Fibroblast of upper back skin (primary cell): ENCODE measurements around the gene DNMT3A.

Experiments
- DNase-seq: peaks from one replicate; pipeline ENCODE4 v3.0.0-alpha.2; 2013

The DNMT3A gene

DNA sequence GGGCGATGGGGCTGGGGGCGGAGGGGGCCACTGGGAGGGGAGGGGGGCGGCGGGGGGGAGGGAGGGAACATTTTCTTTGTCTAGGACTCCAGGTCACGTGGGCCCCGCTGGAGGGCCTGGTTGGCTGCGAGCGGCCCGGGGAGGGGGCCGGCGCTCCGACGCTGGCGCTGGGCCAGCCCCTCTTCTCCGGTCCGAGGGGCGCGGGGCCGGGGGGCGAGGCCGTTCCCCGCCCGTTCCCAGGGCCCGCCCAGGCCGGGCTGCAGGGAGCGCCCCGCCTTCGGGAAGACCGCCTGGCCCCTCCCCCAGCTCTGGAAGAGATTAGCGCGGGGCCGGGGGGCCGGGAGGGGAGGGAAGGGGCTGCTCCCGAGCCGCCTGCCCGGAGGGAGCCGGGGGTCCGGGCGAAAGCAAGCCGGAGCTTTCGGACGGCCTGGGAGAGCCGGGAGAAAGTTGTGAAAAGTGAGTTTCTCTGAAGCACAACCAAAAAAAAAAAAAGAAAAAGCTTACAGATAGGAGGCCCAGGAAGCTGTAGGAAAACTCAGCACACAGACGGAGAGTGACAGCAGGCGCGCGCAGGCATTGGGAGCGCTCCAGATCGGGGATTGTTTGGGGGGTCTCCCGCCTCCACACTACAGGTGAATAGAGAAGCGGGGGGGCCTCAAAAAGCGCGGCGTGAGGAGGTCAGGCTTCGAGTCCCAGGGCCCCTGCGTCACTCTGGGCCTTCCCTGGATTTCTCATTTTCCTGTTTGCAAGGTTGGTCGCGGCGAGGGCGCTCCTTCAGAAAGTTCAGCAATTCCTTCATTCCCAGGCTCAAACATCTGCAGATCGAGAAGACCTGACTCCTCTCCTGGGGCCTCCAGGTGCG, 89.2 kb downstream of the DNMT3A start:
- DNase-seq, result peak; percentile 67

DNA sequence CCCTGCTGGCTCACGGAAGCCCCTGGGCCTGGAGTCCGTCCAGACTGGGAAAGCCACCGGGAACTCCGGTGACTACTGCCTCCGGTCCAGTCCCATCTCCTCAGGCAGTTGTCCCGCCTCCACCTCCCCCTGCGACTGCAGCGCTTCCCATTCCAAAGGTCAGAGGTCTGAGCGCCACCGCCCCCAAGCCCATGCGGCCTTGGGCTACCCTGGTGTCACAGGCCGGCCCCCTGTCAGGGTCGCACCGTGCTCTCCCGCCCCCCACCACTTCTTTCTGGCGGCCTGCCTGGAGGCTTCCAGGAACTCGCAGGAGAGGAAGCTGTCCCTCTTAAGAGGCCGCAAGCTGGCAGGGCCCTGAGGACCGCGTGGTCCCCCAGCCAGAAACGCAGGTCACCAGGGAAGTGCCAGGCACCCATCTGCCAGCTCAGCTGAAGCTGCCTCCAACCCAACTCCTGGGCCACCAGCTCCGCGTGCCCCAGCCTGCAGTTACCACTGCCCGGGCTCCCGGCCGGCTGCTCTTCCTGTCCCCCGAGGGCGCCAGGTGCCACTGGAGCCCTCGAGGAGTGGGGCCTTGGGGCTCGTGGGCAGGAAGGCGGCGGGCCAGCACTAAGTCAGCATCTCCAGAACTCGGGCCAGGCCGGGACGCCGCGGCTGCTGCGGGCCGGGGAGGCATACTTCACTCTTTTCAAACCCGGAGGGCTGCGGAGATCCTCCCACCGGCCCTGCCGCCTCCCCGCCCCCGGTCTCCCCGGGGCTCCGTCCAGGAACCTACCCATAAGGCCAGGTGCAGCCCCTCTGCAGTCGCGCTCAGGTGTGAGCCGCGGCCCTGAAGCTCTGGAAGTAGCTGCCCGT, 90.1 kb downstream of the DNMT3A start:
- DNase-seq, result peak; percentile 20

DNA sequence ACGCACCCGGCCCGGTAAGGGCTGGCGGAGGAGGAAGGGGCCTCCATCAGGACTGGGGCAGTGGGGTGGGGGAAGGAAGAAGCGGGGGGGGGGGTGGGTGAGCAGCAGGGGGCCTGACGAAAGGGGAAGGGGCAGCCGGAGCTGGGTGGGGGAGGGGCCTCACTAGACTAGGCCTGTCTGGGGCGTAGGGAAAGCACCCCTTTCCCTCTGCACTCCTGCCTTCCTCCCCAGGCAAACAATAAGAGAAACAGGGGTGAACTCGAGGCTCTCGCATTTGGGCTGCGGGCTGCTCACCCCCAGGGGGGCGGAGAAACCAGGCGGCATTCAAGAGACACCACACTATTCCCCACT, 90.7 kb downstream of the DNMT3A start:
- DNase-seq, result peak; percentile 47

DNA sequence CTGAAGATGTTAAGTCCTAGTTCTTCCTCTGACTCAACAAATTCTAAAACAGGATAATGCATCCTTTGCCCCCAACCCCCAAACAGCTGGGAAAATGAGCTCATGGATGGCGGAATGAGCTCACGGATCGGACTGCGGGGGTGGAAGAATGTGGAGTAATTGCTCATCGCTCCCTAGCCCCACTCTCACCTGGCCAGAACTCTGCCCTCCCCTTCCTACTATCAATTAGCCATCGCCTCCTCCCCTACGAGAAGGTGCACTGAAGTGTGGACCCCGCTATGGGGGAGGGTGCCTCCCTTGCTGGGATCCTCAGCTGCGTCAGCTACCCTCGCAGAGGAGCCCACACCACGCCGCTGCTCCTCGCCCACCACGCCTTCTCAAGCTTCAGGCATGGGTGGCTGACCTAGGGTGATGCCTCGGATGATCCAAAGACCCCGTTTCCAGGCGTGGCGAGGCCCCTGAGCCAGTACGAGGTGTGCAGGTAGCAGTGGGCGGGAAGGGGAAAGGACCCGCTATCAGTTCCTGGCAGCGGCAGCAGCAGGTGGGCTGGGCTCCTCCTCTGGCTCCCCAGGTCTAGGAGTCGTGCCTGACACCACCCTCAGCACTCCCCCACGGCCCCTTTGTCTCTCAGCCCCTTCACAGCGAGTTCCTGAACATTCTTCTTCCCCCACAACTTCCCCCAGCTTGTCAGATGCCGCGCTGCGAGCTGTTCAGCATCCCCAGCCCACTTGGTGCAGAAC, 91.2 kb downstream of the DNMT3A start:
- peak; percentile 88 for DNase-seq

DNA sequence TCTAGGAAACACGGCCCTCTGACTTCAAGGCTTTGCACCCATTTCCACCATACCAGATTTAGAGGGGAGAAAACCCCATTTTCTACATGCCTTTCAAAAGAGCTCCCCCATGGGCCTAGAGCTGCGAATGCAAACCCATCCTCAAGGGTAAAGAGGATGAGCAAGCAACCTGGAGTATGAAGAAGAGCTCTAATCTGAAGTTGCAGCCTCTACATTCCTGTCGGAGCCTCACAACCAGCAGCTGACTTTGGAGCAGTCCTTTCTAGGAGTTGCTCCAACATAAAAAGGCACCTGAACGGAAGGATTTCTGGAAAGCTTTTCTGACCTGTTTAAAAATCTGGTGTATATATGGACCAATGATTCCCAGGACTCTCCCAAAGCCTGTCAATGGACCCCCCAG, 91.9 kb downstream of the DNMT3A start:
- DNase-seq, result no peak

DNA sequence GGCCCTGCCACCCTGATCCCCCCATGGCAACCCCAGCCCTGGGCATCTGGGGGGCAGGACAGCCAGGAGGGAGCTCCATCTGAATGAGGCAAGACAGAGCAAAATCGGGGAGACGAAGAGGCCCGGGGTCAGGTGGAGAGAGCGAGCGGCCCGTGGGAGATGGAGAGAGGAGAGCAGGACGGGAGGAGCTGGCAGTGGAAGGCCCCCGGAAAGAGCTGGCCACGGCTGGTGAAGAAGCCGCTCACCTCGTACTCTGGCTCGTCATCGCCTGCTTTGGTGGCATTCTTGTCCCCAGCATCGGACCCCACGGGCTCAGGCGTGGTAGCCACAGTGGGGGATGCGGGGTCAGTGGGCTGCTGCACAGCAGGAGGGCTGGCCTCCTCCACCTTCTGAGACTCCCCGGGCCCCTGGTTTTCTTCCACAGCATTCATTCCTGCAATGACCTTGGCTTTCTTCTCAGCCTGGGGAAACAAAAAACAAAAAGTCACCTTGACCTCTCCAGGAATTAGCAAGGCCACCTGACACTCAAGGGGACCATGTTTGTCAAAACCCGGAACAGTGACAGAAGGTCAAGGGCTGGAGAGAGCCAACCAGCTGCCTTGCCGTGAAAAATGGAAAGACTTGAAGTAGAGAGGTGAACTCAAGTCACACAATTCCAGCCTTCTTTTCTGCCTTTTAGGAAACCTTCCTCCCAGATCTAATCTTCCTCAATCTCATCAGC, 93.8 kb downstream of the DNMT3A start:
- no peak for DNase-seq

DNA sequence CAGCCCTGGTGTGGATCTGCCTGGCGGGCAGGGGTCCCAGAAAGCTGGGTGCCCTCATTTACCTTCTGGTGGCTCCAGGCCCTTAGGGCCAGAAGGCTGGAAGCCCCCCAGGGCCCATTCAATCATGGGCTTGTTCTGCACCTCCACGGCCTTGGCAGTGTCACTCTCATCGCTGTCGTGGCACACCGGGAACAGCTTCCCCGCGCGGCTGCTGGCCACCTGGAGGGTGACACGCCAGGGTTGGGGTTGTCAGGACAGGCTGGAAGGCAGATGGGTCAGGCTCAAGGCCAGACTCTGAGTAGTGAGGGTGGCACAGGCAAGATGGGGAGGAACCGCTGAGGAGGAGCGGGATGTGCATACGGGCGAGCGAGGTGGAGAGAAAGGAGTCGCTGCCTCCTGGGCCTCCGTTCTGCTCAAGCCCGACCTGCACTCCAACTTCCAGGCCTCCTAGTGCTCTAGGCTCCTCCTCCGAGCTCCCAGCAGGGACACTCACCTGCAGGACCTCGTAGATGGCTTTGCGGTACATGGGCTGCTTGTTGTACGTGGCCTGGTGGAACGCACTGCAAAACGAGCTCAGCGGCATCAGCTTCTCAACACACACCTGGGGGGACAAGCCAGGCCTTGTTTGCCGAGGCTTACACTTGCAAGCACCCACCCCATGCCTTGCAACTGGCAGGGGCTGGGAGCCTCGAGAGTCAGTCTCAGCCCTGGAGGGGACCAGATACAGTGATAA, 95.0 kb downstream of the DNMT3A start:
- no peak for DNase-seq

DNA sequence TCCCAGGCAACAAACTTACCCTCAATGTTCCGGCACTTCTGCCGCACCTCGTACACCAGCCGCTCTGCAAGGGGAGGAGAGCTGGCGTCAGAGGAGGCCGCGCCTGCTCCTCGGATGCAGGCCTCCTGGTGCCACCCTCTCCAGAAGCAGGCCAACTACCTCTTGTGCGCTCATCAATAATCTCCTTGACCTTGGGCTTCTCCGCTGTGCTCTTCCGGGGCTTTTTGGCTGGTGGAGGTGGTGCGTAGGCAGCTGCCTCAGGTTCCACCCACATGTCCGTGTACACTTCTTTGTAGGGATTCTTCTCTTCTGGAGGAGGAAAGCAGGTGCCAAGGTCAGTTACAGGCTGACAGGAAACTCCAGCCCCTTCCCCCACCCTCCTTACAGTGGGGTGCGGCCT, 95.7 kb downstream of the DNMT3A start:
- DNase-seq, result no peak

DNA sequence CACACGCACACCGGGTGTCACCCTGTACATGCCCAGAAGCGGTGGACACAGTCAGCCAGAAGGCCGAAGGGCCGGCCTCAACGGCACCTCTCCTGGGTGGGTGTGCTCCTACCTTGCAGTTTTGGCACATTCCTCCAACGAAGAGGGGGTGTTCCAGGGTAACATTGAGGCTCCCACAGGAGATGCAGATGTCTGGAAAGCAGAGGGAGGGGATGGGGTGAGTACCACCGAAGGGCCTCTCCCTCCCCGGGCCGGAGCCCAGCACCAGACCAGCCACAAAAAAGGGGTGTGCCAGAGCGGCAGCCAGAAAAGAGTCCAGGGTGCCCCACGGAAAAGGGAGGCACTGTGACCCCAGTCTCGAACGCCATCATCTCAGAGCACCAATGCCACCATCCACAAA, 96.6 kb downstream of the DNMT3A start:
- no peak for DNase-seq

DNA sequence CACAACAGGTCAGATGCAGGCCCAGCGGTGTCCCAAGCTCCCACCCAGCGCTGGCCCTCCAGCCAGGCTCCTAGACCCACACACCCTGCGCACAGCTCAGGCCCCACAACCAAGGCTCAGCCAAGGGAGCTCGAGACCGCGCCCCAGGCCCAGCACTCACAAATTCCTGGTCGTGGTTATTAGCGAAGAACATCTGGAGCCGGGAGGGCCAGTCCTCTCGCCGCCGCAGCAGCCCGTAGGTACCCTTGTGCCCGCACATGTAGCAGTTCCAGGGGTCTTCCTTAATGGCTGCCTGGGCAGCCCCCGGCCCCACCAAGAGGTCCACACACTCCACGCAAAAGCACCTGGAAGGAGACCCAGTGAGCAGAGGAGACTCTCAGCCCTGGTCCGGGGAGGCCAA, 97.7 kb downstream of the DNMT3A start:
- no peak for DNase-seq

DNA sequence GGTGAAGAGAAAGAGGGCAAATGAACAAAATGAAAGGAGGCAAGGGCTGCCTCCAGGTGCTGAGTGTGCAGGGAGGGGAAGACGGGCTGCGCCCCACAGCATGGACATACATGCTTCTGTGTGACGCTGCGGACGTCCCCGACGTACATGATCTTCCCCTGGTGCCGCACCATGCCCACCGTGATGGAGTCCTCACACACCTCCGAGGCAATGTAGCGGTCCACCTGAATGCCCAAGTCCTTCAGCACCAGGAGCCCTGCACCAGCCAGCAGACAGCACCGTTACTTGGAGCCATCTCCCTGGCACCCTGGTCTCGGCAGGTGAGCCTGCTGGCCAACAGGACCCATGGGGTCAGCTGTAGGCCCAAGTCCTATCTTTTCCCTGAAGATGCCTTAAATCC, 100.3 kb downstream of the DNMT3A start:
- no peak for DNase-seq

DNA sequence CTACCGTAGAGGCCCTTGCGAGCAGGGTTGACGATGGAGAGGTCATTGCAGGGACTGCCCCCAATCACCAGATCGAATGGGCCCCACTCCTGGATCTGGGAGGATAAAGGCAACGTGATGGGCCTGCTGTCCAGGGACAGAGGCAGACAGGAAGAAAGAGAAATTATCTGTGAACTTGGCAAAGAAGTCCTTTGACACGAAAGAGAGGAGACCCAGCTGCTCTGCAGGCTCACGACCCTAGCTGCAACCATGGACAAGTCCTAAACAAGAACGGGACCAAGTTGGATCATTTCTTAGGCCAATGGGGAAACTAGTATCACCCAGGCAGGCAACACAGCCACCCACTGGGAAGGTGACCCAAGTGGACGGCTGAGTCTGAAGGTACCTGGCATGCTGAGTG, 101.1 kb downstream of the DNMT3A start:
- DNase-seq, result no peak

DNA sequence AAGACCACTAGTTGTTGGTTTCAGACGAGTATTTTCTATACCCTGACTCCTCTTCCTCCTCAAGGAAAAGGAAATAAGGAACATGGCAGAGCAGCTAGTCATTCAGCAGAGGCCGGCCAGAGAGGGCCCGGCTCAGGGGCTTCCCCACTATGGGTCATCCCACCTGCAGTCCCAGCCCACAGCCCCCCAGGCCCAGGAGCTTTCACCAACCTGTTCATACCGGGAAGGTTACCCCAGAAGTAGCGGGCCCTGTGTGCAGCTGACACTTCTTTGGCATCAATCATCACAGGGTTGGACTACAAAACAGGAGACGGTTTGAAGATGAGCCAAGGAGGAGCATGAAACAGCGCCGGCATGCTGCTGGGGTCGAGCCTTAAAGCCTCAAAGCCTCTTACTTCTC, 102.8 kb downstream of the DNMT3A start:
- no peak for DNase-seq

DNA sequence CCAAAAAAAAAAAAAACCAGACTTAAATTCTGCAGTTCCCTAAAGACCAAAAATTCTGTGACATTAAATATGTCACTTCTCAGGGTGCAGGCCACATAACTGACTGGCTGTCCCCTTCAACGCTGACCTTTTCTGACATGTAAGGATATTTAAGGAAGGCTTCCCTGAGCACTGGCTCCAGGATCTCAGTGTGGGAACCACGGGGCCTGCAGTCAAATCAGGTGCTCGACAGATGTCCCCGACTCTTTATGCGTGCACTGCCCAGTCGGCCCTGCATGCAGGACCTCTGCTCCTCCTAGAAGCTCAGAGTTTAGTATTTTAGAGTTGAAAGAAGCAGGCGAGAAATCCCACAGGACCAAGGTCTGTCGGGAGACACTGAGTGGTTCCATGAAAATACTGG, 104.0 kb downstream of the DNMT3A start:
- no peak for DNase-seq

DNA sequence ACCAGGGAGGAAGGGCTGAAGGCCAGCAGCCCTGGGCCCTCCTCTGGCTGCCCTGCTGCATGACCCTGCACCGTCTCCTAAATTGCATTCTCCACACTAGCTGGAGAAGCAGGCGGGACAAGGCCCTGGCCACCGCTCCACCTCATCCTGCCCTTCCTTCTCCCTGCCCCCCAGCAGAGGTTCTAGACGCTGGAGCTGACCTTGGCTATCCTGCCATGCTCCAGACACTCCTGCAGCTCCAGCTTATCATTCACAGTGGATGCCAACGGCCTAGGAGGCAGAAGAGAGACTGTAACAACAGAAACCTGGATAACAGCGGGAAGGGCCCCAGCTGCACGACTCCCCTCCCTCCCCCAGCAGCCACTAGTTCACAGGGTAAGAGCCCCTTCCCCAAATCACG, 105.0 kb downstream of the DNMT3A start:
- DNase-seq, result no peak

DNA sequence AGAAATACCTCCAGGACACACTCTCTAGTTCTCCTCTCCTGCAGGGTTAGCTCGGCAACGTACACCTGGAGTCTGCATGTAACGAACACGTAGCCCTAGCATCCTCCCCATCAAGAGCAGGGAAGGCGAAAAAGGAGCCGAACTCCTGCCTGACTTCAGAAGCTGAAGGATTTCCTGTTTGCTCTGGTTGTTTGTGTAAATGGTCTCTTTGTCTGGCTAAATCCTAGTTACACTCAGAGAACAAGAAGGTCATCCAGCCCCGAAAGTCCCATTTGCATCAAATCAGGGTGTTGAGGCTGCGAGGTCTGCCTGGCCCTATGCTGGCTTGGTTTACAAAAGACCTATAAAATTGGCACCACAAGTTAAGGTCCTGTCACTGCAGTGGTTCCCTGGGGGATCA, 107.0 kb downstream of the DNMT3A start:
- DNase-seq, result no peak

DNA sequence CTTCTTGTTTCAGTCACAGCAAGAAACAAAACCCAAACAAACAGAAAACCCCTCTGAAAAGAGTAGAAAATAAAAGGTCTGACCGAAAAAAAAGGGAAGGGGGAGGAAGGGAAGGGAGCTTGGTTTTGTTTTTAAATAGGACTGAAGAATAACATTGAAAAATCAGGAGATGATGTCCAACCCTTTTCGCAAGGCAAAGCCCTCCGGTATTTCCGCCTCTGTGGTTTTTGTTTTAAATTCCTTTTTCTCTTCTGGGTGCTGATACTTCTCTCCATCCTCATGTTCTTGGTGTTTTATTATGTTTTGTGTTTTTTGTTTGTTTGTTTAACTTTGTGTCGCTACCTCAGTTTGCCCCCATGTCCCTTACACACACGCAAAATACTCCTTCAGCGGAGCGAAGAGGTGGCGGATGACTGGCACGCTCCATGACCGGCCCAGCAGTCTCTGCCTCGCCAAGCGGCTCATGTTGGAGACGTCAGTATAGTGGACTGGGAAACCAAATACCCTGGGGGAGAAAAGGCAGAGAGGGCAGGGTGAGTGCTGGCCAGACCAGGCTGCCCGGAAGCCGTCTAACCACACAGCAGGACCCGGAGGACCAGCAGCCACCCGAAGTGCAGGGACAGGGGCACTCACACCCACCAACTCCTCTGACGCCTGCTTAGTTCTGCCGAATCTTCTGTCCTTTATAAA, 107.7 kb downstream of the DNMT3A start:
- DNase-seq, result no peak

DNA sequence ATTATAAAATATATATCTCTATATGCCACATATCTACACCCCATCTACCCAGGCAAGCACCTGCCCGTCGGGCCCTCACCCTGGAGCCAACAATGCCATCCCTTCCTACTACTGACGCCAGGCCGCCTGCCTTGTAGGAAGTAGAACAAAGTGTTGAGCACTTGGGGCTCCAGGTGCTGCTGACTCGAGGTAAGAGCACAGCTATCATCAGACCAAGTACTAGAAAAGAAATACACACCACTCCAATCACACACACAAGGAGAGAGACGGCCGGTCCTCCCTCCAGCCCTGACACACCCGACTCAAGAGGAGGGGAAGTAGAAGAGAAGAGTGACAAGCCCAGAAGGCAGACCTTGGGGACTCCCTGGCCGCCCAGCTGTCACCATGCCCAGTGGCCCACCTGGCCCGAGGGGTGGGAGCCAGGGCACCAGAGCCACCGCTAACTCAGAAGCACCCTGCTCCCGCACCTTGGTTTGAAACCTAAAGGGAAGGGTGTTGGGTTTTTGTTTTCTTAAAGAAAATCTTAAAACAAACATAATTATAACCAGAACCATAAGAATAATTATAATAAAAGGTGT, 109.4 kb downstream of the DNMT3A start:
- DNase-seq, result no peak

DNA sequence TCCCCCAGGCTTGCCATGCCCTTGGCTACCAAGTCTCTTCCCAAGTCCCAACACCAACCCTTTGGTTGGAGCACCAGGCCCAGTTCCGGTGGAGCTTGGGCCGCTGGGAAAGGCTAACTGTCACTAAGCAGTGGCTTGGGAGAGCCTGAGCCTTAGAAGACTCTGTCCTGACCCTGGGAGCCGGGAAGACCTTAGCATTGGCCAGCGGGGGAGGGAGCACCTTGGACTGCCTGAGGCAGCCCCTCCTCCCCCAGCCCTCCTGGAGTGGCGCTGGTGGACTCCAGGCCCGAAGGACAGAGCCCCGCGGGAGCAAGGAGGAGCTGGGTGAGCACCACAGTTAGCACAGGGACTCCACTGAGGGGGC, 110.8 kb downstream of the DNMT3A start:
- DNase-seq, result no peak

DNA sequence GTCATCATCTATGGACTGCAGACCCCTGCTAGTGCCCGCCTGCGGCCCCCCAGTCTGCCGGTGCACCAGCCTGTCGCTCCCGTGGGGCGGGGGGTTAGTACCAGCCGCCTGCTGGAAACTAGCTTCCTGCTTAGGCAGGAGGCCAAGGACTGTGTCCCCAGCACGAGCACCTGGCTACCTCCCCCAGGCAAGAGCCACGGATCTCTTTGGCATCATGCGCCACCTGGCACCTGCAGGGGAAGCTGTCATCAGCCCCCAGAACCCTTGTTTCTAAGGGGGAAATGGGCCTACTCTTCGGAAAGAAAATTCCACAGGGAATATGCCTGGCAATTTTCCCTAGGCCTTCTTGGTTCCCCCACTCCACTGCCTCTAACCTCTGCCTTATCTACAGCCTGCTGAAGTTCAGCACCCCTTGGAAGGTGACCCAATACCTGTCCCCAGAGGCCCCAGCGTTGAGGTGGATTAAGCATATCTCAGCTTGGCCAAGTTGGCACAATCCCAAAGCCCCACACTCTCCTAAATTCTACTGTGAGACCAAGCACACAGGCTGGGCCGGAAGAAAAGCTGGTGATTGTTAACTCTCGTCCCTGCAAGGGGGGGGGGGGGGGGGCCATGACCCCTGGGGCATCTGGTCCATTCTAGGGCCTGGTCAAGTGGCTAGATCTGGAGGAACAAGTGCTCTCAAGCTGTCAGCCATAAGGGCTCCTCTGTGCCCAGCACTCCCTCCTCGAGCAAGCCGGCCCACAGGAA, 111.4 kb downstream of the DNMT3A start:
- no peak for DNase-seq
